ENCODE measurements around the gene PCDHB2. TPM values are rescaled to one million over a fixed set of nuclear protein-coding genes. Genes with fewer than 3 reads are reported as not detected.

PCDHB2 gene
- 1 to 10 TPM in 1 of 2 experiments, under 1 TPM in 1; 0.28 to 1.3 TPM for total RNA-seq
- under 1 TPM in 1 of 2 donors, not detected in 1; 0.08 TPM for polyA plus RNA-seq

DNA sequence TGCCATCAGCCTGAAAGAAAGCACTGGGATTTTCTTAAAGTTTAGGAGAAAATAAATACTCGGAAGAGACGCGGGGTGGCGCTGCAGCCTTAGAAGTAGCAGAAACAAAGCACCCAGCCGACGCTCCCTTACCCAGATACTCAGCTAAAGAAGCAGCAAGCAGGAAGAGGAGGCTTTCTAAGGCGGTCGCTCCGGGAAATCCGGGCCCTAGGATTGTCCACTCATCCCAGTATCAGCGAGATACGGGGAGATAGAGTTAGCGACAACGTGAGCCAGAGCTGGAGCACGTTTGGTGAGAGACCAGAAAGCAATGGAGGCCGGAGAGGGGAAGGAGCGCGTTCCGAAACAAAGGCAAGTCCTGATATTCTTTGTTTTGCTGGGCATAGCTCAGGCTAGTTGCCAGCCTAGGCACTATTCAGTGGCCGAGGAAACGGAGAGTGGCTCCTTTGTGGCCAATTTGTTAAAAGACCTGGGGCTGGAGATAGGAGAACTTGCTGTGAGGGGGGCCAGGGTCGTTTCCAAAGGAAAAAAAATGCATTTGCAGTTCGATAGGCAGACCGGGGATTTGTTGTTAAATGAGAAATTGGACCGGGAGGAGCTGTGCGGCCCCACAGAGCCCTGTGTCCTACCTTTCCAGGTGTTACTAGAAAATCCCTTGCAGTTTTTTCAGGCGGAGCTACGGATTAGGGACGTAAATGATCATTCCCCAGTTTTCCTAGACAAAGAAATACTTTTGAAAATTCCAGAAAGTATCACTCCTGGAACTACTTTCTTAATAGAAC lies at the start of gene PCDHB2:
Gene PCDHB2, plus strand, starts transcription at position 135 of the 782 bp plus-strand sequence. Its CDS starts 176 bp downstream, at position 311.
- ChIA-PET POLR2A (ENCODE audit: partially characterized antibody) (no interaction called here), CTCF (ENCODE audit: partially characterized antibody) (no interaction called here)
- H3K9me3 Mint-ChIP-seq, result peaks cover 0 to 53% (median 40%) of the 10 kb centered on the region in 8 donors
- no peaks in the 10 kb centered on the region for H3K27me3 ChIP-seq (ENCODE audit: insufficient read depth, low read length)
- no peak within 1 kb of the TSS for H3K4me3 ChIP-seq (ENCODE audit: low read length in 2 of 2)
- H3K4me3 Mint-ChIP-seq, result peak within 1 kb of the TSS in 6 of 8 donors; percentile 26 to 61 (median 47)
- H3K36me3 ChIP-seq (ENCODE audit: insufficient read depth, low read length), result no peaks in the 10 kb centered on the region
- no peaks in the 10 kb centered on the region for H3K9me3 ChIP-seq (ENCODE audit: control insufficient read depth in 1 of 2, low read length in 2 of 2)
- no peak for DNase-seq
- no peaks in the 10 kb centered on the region for H3K36me3 Mint-ChIP-seq
- H3K27ac Mint-ChIP-seq, result peak within 1 kb of the TSS in 1 of 7 donors; percentile 22
- H3K4me1 ChIP-seq (ENCODE audit: insufficient read depth, low read length), result no peaks in the 10 kb centered on the region
- peaks cover 11 to 22% of the 10 kb centered on the region in 2 donors for H3K27me3 Mint-ChIP-seq
- H3K27ac ChIP-seq (ENCODE audit: low read depth, low read length), result no peak within 1 kb of the TSS
- intact Hi-C loops (cut with micrococcal nuclease), result no loop called here
- H3K4me1 Mint-ChIP-seq, result peaks cover 0 to 7% (median 3%) of the 10 kb centered on the region in 4 donors

DNA sequence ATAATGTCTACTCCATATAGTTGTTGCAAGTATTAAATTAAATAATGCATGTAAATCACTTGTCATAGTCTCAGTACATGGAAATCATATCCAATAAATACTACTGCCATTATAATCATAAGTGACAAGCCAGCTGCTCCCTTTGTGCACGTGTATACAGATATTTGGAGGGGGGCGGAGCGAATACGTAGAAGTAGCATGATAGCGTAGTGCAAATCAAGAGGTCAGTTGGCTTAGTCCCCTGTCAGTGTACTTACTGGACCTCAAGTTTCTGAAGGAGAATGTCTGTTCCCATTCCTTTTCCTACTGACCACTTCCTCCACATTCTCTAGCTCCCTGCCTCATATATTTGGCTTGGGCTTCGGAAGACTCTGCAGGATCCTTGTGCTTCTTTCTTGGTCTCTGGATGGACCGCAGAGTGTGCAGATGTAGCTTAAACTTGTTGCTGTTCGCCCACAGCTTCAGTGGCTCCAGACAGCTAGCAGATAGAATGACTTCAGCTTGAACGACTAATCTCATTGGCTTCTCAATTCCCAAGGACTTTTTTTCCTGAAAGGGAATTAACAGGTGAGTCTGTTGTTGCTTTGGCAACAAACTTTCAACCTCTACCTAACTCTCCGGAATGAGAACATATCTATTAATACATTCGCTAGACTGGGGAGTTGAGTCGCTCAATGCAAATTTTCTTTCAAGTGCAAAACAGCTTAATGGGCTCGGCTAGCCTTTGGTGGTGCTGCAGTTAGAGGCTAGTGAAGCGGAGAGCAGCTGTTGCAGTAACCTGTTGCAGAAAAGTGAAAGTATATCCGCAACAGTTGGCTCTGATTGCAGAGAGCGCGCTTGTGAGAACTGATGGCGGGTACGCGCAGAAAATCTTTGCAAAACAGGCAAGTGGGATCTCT lies 43.5 kb upstream of the PCDHB2 start, which contains the start of gene PCDHB1:
Gene PCDHB1, plus strand, starts transcription at position 753 of the 899 bp plus-strand sequence. Its CDS starts 97 bp downstream, at position 850.
- no peak for DNase-seq
- no peaks in the 10 kb centered on the region for H3K27me3 ChIP-seq (ENCODE audit: insufficient read depth, low read length)
- no peak within 1 kb of the TSS for H3K4me3 ChIP-seq (ENCODE audit: low read length in 2 of 2)
- Mint-ChIP-seq H3K36me3 (peaks cover 0 to 1% of the 10 kb centered on the region in 2 donors), H3K4me1 (peaks cover 0 to 11% (median 2%) of the 10 kb centered on the region in 4 donors), H3K4me3 (peak within 1 kb of the TSS; percentile 39 to 71 (median 68)), H3K27me3 (peaks cover 31 to 41% of the 10 kb centered on the region in 2 donors), H3K9me3 (peaks cover 0 to 36% (median 18%) of the 10 kb centered on the region in 8 donors), H3K27ac (no peak within 1 kb of the TSS)
- H3K9me3 ChIP-seq (ENCODE audit: control insufficient read depth in 1 of 2, low read length in 2 of 2), result no peaks in the 10 kb centered on the region
- H3K27ac ChIP-seq (ENCODE audit: low read depth, low read length), result no peak within 1 kb of the TSS
- no peaks in the 10 kb centered on the region for H3K36me3 ChIP-seq (ENCODE audit: insufficient read depth, low read length)
- ChIA-PET POLR2A (ENCODE audit: partially characterized antibody) (no interaction called here), CTCF (ENCODE audit: partially characterized antibody) (no interaction called here)
- H3K4me1 ChIP-seq (ENCODE audit: insufficient read depth, low read length), result no peaks in the 10 kb centered on the region
- intact Hi-C loops (cut with micrococcal nuclease), result no loop called here

DNA sequence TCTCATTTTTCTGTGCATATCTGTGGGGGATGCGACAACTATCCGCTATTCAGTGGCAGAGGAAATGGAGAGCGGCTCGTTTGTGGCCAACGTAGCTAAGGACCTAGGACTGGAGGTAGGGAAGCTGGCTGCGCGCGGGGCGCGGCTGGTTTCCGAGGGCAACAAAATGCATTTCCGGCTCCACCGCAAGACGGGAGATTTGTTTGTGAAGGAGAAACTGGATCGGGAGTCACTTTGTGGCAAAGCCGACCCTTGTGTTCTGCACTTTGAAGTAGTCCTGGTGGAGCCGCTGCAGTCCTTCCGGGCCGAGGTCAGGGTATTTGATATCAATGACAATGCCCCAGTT lies 42.9 kb upstream of the PCDHB2 start:
- no peak for DNase-seq
- H3K27me3 ChIP-seq (ENCODE audit: insufficient read depth, low read length), result no peaks in the 10 kb centered on the region
- Mint-ChIP-seq H3K27ac (no peak overlapping the region), H3K27me3 (peaks cover 31 to 41% of the 10 kb centered on the region in 2 donors), H3K4me1 (peaks cover 0 to 11% (median 2%) of the 10 kb centered on the region in 4 donors), H3K36me3 (peaks cover 0 to 1% of the 10 kb centered on the region in 2 donors), H3K9me3 (peaks cover 0 to 36% (median 18%) of the 10 kb centered on the region in 8 donors), H3K4me3 (peak overlapping the region; percentile 39 to 71 (median 68))
- H3K27ac ChIP-seq (ENCODE audit: low read depth, low read length), result no peak overlapping the region
- CTCF ChIA-PET (ENCODE audit: partially characterized antibody), result no interaction called here
- H3K9me3 ChIP-seq (ENCODE audit: control insufficient read depth in 1 of 2, low read length in 2 of 2), result no peaks in the 10 kb centered on the region
- POLR2A ChIA-PET (ENCODE audit: partially characterized antibody), result no interaction called here
- intact Hi-C loops (cut with micrococcal nuclease), result no loop called here
- H3K4me1 ChIP-seq (ENCODE audit: insufficient read depth, low read length), result no peaks in the 10 kb centered on the region
- H3K4me3 ChIP-seq (ENCODE audit: low read length in 2 of 2), result no peak overlapping the region
- H3K36me3 ChIP-seq (ENCODE audit: insufficient read depth, low read length), result no peaks in the 10 kb centered on the region

DNA sequence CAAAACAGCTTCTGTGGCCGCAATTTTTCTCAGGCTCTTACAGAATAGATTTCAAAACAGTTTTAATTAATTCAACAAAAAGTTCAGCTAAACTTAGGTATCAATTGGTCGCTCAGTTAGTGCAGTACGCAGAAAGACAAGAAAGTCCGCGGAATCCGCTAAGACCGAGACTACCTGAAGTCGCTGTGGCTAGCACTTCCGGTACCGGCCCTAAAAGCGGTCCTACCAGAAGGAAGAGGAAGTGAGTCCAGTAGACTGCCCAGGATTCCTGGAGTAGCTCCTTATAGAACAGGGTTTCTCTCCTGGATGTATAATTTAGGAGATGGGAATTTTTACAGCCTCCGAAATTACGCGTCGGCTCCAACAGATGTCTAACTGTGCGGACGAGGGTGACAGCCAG lies 16.6 kb upstream of the PCDHB2 start:
- CTCF ChIA-PET (ENCODE audit: partially characterized antibody), result no interaction called here

DNA sequence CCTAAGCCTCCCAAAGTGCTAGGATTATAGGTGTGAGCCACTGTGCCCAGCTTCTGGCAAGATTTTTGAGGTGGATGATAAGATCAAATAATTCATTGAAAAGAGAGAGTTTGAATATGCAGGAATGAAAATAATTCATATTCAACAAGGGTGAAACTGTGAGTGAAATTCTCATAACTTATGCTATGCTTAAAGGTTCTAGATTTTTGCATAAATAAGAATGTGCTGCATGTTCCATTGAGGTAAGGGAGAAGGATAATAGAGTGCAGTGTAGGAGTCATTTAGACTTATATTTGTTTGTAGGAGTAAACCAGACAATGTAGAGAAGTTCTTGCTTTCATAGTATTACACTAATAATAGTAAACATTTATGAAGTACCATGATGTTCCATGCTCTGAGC lies 12.2 kb upstream of the PCDHB2 start:
- Histone ChIP-seq H3K27me3 (ENCODE audit: insufficient read depth, low read length) (no peaks in the 10 kb centered on the region), H3K27ac (ENCODE audit: low read depth, low read length) (no peak overlapping the region), H3K4me3 (ENCODE audit: low read length in 2 of 2) (no peak overlapping the region), H3K36me3 (ENCODE audit: insufficient read depth, low read length) (no peaks in the 10 kb centered on the region), H3K4me1 (ENCODE audit: insufficient read depth, low read length) (no peaks in the 10 kb centered on the region), H3K9me3 (ENCODE audit: control insufficient read depth in 1 of 2, low read length in 2 of 2) (no peaks in the 10 kb centered on the region)
- peaks cover 9 to 11% of the 10 kb centered on the region in 2 donors for H3K27me3 Mint-ChIP-seq
- peaks cover 0 to 27% (median 16%) of the 10 kb centered on the region in 8 donors for H3K9me3 Mint-ChIP-seq
- ChIA-PET POLR2A (ENCODE audit: partially characterized antibody) (no interaction called here), CTCF (ENCODE audit: partially characterized antibody) (no interaction called here)
- H3K4me1 Mint-ChIP-seq, result peaks cover 2 to 15% (median 6%) of the 10 kb centered on the region in 4 donors
- DNase-seq, result no peak
- H3K4me3 Mint-ChIP-seq, result no peak overlapping the region
- peaks cover 0 to 5% of the 10 kb centered on the region in 2 donors for H3K36me3 Mint-ChIP-seq
- intact Hi-C loops (cut with micrococcal nuclease), result loop anchor here (5.0 kb wide), 1 partner anchor 430 kb away; no protein-coding TSS in a partner anchor
- H3K27ac Mint-ChIP-seq, result no peak overlapping the region

More for the DNA sequence above, 16.6 kb upstream of the PCDHB2 start:
- no peak overlapping the region for H3K27ac Mint-ChIP-seq
- Histone ChIP-seq H3K9me3 (ENCODE audit: control insufficient read depth in 1 of 2, low read length in 2 of 2) (no peaks in the 10 kb centered on the region), H3K36me3 (ENCODE audit: insufficient read depth, low read length) (no peaks in the 10 kb centered on the region), H3K4me3 (ENCODE audit: low read length in 2 of 2) (no peak overlapping the region), H3K27ac (ENCODE audit: low read depth, low read length) (no peak overlapping the region), H3K27me3 (ENCODE audit: insufficient read depth, low read length) (no peaks in the 10 kb centered on the region), H3K4me1 (ENCODE audit: insufficient read depth, low read length) (no peaks in the 10 kb centered on the region)
- no peak overlapping the region for H3K4me3 Mint-ChIP-seq
- H3K4me1 Mint-ChIP-seq, result peaks cover 0 to 4% (median 0%) of the 10 kb centered on the region in 4 donors
- H3K9me3 Mint-ChIP-seq, result peaks cover 0 to 18% (median 11%) of the 10 kb centered on the region in 8 donors
- no peak for DNase-seq
- no peaks in the 10 kb centered on the region for H3K36me3 Mint-ChIP-seq
- H3K27me3 Mint-ChIP-seq, result peaks cover 6 to 12% of the 10 kb centered on the region in 2 donors
- intact Hi-C loops (cut with micrococcal nuclease), result no loop called here
- POLR2A ChIA-PET (ENCODE audit: partially characterized antibody), result no interaction called here

DNA sequence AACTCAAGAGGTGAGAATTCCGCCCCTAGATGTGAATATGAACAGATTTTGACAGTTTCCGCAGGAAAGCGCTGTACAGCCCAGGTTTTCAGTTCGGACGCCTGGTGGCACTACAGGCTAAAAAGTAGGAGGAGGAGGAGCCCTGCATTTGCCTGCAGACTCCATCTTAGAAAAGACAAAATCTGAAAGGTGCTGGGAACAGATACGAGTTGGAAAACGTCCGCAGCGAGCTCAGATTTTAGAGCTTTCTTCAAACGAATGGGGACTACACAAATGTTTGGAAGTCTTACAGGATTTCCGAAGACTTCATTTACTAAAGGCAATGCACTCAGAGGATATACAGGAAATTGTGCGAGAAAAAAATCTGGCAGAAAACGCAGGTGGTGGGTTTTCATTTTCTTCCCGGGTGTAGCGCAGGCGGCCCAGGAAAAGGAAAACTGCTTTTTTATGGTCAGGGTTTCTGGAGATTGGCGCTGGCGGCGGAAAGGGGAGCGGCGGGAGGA lies 9.9 kb upstream of the PCDHB2 start:
- Mint-ChIP-seq H3K36me3 (peaks cover 0 to 5% of the 10 kb centered on the region in 2 donors), H3K4me1 (peaks cover 2 to 15% (median 6%) of the 10 kb centered on the region in 4 donors), H3K27me3 (peaks cover 7 to 14% of the 10 kb centered on the region in 2 donors), H3K4me3 (peak overlapping the region; percentile 82 to 95 (median 90)), H3K27ac (peak overlapping the region in 4 of 7 donors; percentile 38 to 83 (median 58)), H3K9me3 (peaks cover 0 to 35% (median 13%) of the 10 kb centered on the region in 8 donors)
- Histone ChIP-seq H3K4me3 (ENCODE audit: low read length in 2 of 2) (peak overlapping the region in 1 of 2 donors; percentile 15), H3K9me3 (ENCODE audit: control insufficient read depth in 1 of 2, low read length in 2 of 2) (no peaks in the 10 kb centered on the region), H3K36me3 (ENCODE audit: insufficient read depth, low read length) (no peaks in the 10 kb centered on the region), H3K4me1 (ENCODE audit: insufficient read depth, low read length) (no peaks in the 10 kb centered on the region), H3K27me3 (ENCODE audit: insufficient read depth, low read length) (no peaks in the 10 kb centered on the region), H3K27ac (ENCODE audit: low read depth, low read length) (no peak overlapping the region)
- ChIA-PET POLR2A (ENCODE audit: partially characterized antibody) (no interaction called here), CTCF (ENCODE audit: partially characterized antibody) (interaction anchor here (1.0 to 1.1 kb wide), 2 partner anchors 19 to 479 kb away, joined by 3 read pairs; no protein-coding TSS in a partner anchor)
- intact Hi-C loops (cut with micrococcal nuclease), result loop anchor here (1.0 to 5.0 kb wide), 3 partner anchors 236 to 474 kb away; partner anchors contain the start of gene TAF7
- peak; percentile 31 to 57 (median 41) for DNase-seq
